Smooth muscle cell of the brain vasculature (primary cell): ENCODE measurements around the gene LRMDA.
A peak's percentile ranks its signal among the peaks of the same experiment; 100 is the strongest.
"Not testable (repeated sequence)": the region's sequence is repeated elsewhere in the genome, so short reads cannot be mapped to it uniquely, and the experiment has no call there.

Experiments
- DNase-seq: peaks from one replicate; pipeline ENCODE4 v3.0.0-alpha.2; 2012; ENCODE audit warnings: low read depth, low spot score

Gene LRMDA

GRCh38 chr10:75740541-75740940 is 309.1 kb downstream of the LRMDA start:
- DNase-seq, result no peak

DNA sequence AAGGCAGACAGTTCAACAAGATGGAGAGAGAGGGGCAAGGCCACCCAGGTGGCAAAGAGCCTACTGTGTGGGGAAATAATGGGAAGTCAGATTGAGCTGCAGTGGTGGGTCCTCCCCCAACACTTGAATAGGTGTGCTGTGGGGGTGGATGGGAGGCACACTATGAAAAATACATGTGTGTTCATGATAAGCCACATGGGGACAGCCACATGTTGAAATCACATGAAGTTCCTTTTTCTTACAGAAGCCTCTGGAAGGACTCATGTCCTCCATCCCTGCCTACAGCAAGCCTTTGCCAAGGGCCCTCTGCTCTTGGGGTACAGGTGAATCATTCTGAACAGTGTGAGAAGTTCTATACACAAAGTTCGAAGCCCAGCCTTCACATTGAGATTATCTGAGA is 310.9 kb downstream of the LRMDA start:
- no peak for DNase-seq

GRCh38 chr10:75743291-75743778 is 311.9 kb downstream of the LRMDA start:
- DNase-seq, result no peak

DNA sequence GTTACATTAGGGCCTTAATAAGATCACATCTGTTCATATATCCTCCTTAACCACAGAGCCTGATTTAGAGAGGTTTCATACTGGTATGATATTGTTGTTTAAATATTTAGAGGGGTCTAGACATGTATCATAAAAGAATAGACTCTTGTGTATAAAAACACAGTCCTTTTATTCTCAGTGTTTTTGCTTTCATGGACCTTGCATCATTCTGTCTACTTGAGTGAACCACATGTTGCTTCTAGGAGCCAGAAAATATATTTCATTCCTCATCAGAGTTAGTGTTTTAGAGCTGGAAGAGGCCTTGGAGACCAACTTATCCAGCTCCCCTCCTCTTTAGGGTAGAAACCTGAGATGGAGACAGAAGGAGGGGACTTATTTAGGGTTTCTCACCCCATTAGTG is 312.8 kb downstream of the LRMDA start:
- DNase-seq, result no peak

- DNase-seq, result no peak
These were observed 314.9 kb downstream of the LRMDA start for GRCh38 chr10:75746356-75746755.

- not testable (repeated sequence) for DNase-seq
These were observed 318.9 kb downstream of the LRMDA start for GRCh38 chr10:75750093-75750875.

DNA sequence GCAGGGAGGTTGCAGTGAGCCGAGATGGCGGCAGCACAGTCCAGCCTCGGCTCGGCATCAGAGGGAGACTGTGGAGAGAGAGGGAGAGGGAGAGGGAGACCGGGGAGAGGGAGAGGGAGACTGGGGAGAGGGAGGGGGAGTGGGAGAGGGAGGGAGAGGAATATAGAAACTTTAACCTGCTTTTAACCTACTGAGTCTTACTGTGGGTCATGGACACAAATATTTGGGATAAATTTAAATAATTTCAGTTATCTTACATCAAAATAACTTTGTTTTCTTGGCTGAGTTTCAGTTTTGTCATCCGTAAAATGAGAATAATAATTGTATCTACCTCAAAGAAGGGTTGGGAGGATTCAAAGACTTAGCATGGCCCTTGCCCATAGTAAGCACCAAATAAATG is 319.8 kb downstream of the LRMDA start:
- DNase-seq, result no peak

- no peak for DNase-seq
These were observed 322.2 kb downstream of the LRMDA start for GRCh38 chr10:75753621-75754020.

DNA sequence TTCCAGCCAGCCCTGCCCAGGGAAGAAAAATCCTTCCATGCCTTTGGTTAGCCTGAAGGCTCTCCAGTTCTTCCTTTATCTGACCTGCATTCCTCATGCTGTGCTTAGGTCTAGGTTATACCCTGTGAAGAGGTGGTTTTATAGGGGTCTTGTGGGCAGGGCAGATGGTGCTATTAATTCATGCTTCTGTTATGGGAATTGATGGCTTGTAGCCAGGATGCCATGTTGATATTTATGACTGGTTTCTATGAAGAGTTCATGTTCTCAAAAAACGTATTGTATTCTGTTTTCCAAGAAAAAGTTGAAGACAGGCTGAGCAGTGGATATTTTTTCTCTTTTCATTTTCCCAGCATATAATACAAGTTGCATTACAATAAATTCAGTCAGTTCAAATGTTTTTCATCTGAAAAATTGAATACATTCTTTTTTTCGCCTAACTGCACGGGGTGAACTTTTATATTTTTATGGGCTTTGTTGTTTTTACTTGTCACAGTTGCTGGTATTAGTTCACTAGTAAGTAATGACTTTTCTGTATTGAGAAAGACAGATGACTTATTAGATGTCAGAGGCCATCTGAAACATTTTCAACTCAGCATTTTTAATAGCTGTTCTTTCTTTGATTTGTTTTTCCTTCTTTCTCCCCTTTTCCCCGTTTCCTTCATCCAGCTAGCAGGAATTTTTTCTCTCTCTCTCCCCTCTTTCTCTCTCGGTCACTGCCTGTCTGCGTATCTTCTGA is 322.8 kb downstream of the LRMDA start:
- DNase-seq, result no peak

GRCh38 chr10:75755528-75755927 is 324.1 kb downstream of the LRMDA start:
- DNase-seq, result no peak

DNA sequence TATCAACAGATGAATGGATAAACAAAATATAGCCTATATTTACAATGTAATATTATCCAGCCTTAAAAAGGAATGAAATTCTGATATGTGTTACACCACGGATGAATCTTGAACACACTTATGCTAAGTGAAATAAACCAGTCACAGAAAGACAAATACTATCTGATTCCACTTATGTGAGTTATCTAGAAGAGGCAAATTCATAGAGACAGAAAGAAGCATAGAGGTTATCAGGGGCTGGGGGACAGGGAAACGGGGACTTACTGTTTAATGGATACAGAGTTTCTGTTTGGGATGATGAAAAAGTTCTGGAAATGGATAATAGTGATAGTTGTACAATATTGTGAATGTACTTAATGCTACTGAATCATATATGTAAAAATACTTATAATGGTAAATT is 329.9 kb downstream of the LRMDA start:
- DNase-seq, result no peak

- no peak for DNase-seq
These were observed 331.0 kb downstream of the LRMDA start for GRCh38 chr10:75762431-75762802.

DNA sequence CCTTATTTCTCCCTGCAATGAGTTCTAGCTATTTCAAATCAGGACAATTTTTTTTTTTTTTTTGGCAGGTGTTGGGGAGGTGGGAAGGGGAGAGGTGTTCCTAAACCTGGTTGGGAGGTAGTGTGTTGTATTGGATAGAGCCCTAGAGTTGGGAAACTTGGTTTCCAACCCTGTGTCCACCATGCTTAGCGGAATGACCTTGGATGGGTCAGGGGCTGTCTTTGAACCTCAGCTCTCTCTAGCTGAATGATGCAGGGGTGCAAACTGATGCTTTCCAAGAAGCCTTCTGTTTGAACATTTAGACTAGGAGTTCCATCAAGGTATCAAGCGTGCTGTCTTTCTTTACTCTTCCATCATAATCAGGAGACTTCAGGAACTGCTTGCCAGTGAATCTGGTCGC is 332.2 kb downstream of the LRMDA start:
- DNase-seq, result no peak

DNA sequence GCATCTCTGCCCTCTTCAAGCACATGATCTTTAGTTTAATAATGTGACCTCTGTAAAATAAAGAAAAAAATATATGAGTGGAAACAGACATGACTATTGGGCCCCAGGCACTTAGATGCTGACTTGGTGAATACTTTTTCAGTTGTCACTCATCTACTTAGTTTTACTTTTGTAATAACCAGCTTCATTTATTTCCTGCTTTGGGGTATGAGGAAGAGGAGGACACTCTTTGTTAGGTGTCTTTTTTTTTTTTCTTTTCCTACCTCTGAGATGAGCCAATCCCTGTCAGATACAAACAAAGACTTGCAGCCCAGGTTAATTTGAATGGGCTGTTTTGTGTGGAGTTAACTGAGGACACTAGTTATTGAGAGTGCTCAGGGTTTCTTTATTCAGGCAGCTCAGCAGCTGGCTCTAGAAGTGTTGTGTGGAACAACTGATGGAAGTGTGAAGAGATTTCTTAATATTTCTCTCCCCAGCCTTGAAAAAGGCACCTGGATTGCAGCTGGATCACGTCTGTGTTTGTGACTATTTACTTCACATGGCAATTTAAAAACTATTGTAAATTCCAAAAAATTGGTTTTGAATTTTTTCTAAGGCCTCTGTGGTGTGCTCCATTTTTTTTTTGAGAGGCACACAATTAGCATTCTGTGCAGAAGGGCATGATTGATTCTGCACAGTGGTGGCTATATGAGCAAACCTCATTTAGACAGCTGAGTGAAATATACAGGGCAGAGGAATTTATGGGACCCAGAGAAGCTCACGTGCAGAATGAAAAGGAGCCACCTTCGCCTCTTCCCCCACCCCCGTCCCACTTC is 333.8 kb downstream of the LRMDA start:
- no peak for DNase-seq

GRCh38 chr10:75765789-75766096 is 334.3 kb downstream of the LRMDA start:
- DNase-seq, result no peak

GRCh38 chr10:75766106-75766505 is 334.7 kb downstream of the LRMDA start:
- DNase-seq, result no peak

GRCh38 chr10:75766752-75767151 is 335.3 kb downstream of the LRMDA start:
- DNase-seq, result not testable (repeated sequence)

GRCh38 chr10:75770626-75771081 is 339.2 kb downstream of the LRMDA start:
- no peak for DNase-seq

- no peak for DNase-seq
These were observed 340.2 kb downstream of the LRMDA start for GRCh38 chr10:75771606-75772005.

- no peak for DNase-seq
These were observed 340.9 kb downstream of the LRMDA start for GRCh38 chr10:75772153-75772887.

- DNase-seq, result peak; percentile 69
These were observed 341.9 kb downstream of the LRMDA start for GRCh38 chr10:75773231-75773780.
